ENCODE data around the gene PTPRK.

GRCh38 chr6:128047989-128048388 lies 472.4 kb downstream of the PTPRK start:
- TF ChIP-seq, protein P1, sequence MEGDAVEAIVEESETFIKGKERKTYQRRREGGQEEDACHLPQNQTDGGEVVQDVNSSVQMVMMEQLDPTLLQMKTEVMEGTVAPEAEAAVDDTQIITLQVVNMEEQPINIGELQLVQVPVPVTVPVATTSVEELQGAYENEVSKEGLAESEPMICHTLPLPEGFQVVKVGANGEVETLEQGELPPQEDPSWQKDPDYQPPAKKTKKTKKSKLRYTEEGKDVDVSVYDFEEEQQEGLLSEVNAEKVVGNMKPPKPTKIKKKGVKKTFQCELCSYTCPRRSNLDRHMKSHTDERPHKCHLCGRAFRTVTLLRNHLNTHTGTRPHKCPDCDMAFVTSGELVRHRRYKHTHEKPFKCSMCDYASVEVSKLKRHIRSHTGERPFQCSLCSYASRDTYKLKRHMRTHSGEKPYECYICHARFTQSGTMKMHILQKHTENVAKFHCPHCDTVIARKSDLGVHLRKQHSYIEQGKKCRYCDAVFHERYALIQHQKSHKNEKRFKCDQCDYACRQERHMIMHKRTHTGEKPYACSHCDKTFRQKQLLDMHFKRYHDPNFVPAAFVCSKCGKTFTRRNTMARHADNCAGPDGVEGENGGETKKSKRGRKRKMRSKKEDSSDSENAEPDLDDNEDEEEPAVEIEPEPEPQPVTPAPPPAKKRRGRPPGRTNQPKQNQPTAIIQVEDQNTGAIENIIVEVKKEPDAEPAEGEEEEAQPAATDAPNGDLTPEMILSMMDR (conservative IDR thresholded peaks at IDR 0.05) = no peak
- TF ChIP-seq EZH2 (IDR thresholded peaks at IDR 0.05; ENCODE audit: low read depth) = no peak
